Suprapubic skin (tissue), 3 donors: ENCODE results near the gene CBARP.

ENCODE experiments used
- POLR2AphosphoS5 ChIP-seq, 3 donors: sonication (generic); formaldehyde crosslinking; IDR thresholded peaks; one replicate each; pipeline ENCODE4 v1.6.1; 2017; ENCODE audit warnings: antibody characterized with exemption in 3 of 3
- TF ChIP-seq, protein P1 (sequence below), 2 donors: fragments of 200-600 bp in 1 of 2; fragments of 450-650 bp in 1 of 2; sonication (generic) in 1 of 2; IDR thresholded peaks; one replicate each; pipeline ENCODE4 v1.5.1; 2016 to 2019; ENCODE audit warnings: antibody characterized with exemption in 2 of 2, mild to moderate bottlenecking in 1 of 2, moderate library complexity in 1 of 2

DNA sequence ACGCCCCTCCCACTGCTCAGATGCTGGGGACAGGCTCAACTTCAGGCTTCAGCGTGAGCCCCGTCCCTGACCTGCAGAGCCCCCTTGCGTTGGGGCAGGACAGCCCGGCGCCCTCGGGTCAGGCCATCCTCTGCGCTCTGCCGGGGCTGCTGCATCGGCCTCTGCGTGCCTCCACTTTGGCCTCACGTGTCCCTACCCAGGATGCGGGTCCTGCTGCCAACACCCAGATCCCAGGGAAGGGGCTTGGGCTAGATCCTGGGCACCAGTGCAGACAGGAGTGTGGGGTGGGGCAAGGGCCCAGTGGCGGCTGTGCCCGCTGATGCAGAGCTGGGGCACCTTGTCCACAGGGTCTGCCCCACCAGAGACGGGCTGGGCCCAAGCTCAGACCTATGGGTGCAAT is 13.0 kb downstream of the CBARP start:
- TF ChIP-seq POLR2AphosphoS5 (IDR thresholded peaks at IDR 0.05): no peak
- TF ChIP-seq, protein P1, sequence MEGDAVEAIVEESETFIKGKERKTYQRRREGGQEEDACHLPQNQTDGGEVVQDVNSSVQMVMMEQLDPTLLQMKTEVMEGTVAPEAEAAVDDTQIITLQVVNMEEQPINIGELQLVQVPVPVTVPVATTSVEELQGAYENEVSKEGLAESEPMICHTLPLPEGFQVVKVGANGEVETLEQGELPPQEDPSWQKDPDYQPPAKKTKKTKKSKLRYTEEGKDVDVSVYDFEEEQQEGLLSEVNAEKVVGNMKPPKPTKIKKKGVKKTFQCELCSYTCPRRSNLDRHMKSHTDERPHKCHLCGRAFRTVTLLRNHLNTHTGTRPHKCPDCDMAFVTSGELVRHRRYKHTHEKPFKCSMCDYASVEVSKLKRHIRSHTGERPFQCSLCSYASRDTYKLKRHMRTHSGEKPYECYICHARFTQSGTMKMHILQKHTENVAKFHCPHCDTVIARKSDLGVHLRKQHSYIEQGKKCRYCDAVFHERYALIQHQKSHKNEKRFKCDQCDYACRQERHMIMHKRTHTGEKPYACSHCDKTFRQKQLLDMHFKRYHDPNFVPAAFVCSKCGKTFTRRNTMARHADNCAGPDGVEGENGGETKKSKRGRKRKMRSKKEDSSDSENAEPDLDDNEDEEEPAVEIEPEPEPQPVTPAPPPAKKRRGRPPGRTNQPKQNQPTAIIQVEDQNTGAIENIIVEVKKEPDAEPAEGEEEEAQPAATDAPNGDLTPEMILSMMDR (IDR thresholded peaks at IDR 0.05): no peak
